Measurements from ENCODE around the gene MXD4.
A peak's percentile ranks its signal among the peaks of the same experiment; 100 is the strongest.

MXD4 gene

GRCh38 chr4:2254665-2255500 lies 7.0 kb downstream of the MXD4 start:
- TF ChIP-seq CTCF (IDR thresholded peaks at IDR 0.05; ENCODE audit: extremely low read depth, insufficient read depth, missing control alignments), result no peak
- in situ Hi-C loops (cut with MboI; ENCODE audit: low pct_unique_long_range_greater_than_20kb, low sequenced_read_pairs, unreplicated experiment), result no loop called here
- no peak for DNase-seq (ENCODE audit: low spot score)

- in situ Hi-C loops (cut with MboI; ENCODE audit: low pct_unique_long_range_greater_than_20kb, low sequenced_read_pairs, unreplicated experiment), result no loop called here
- no peak for DNase-seq (ENCODE audit: low spot score)
- no peak for TF ChIP-seq CTCF (IDR thresholded peaks at IDR 0.05; ENCODE audit: extremely low read depth, insufficient read depth, missing control alignments)
Measured at GRCh38 chr4:2253160-2254084, 8.5 kb downstream of the MXD4 start.

GRCh38 chr4:2252530-2253091 lies 9.3 kb downstream of the MXD4 start:
- in situ Hi-C loops (cut with MboI; ENCODE audit: low pct_unique_long_range_greater_than_20kb, low sequenced_read_pairs, unreplicated experiment), result no loop called here
- DNase-seq (ENCODE audit: low spot score), result peak; percentile 13
- no peak for TF ChIP-seq CTCF (IDR thresholded peaks at IDR 0.05; ENCODE audit: extremely low read depth, insufficient read depth, missing control alignments)

GRCh38 chr4:2251795-2252529 lies 9.9 kb downstream of the MXD4 start:
- TF ChIP-seq CTCF (IDR thresholded peaks at IDR 0.05; ENCODE audit: extremely low read depth, insufficient read depth, missing control alignments), result no peak
- peak; percentile 21 for DNase-seq (ENCODE audit: low spot score)
- in situ Hi-C loops (cut with MboI; ENCODE audit: low pct_unique_long_range_greater_than_20kb, low sequenced_read_pairs, unreplicated experiment), result no loop called here

GRCh38 chr4:2251073-2251794 lies 10.7 kb downstream of the MXD4 start:
- no peak for TF ChIP-seq CTCF (IDR thresholded peaks at IDR 0.05; ENCODE audit: extremely low read depth, insufficient read depth, missing control alignments)
- DNase-seq (ENCODE audit: low spot score), result peak; percentile 17
- in situ Hi-C loops (cut with MboI; ENCODE audit: low pct_unique_long_range_greater_than_20kb, low sequenced_read_pairs, unreplicated experiment), result no loop called here

Data from GM13977 (cell line).